GM13976 (cell line): ENCODE results near the gene GALNT18.

Experiments
- DNase-seq: peaks from one replicate; pipeline ENCODE4 v3.0.0; 2012; ENCODE audit warnings: low spot score
- CTCF ChIP-seq: IDR thresholded peaks from 2 replicates; pipeline ENCODE4 v1.5.1; 2012; ENCODE audit warnings: borderline replicate concordance, mild to moderate bottlenecking; ENCODE audit not compliant: insufficient read depth; ENCODE audit errors: extremely low read depth, missing control alignments, control extremely low read depth
- in situ Hi-C: fragments of 300-500 bp; cut with MboI; formaldehyde crosslinking; loops from one replicate; pipeline ENCODE4 v1.12.0; 2022; ENCODE audit warnings: low sequenced_read_pairs, mixed read lengths, inconsistent platforms; ENCODE audit not compliant: unreplicated experiment

GALNT18 gene

GRCh38 chr11:11409901-11410300, 211.9 kb downstream of the GALNT18 start:
- in situ Hi-C loops = no loop called here
- no peak for DNase-seq
- TF ChIP-seq CTCF = no peak

GRCh38 chr11:11409224-11409623, 212.6 kb downstream of the GALNT18 start:
- no peak for DNase-seq
- no peak for TF ChIP-seq CTCF
- in situ Hi-C loops = no loop called here

GRCh38 chr11:11408436-11409221, 213.2 kb downstream of the GALNT18 start:
- no peak for TF ChIP-seq CTCF
- in situ Hi-C loops = no loop called here
- DNase-seq = no peak

- TF ChIP-seq CTCF = no peak
- no peak for DNase-seq
- in situ Hi-C loops = no loop called here
These were observed 214.1 kb downstream of the GALNT18 start for GRCh38 chr11:11407763-11408084.

GRCh38 chr11:11407065-11407762, 214.6 kb downstream of the GALNT18 start:
- DNase-seq = no peak
- in situ Hi-C loops = no loop called here
- TF ChIP-seq CTCF = no peak

- in situ Hi-C loops = no loop called here
- no peak for DNase-seq
- no peak for TF ChIP-seq CTCF
These were observed 215.2 kb downstream of the GALNT18 start for GRCh38 chr11:11406652-11407051.
